T-helper 2 cell treated with Interferon-gamma antibody and Interleukin-4, amounts not matched to agents 100 ng/mL and 5 ng/mL, for 36 hours (primary cell): Measurements from ENCODE around the gene RBM14. TPM values are rescaled to one million over a fixed set of nuclear protein-coding genes. Genes with fewer than 3 reads are reported as not detected.

Experiments used
- intact Hi-C: fragments of 100-400 bp; cut with micrococcal nuclease; formaldehyde crosslinking; loops from one replicate; pipeline ENCODE4 v1.15.1; 2023
- total RNA-seq: library from RNA; stranded (reverse); gene quantifications from 2 replicates; pipeline ENCODE4 v1.2.3, GENCODE V29; 2022

The RBM14 gene
- total RNA-seq, 1 donor from 2014 or later, result 178 TPM

GRCh38 chr11:66628061-66628603 is 11.7 kb downstream of the RBM14 start:
- intact Hi-C loops, result no loop called here

GRCh38 chr11:66629356-66629755 is 12.9 kb downstream of the RBM14 start:
- intact Hi-C loops, result no loop called here

GRCh38 chr11:66631883-66632282 is 15.5 kb downstream of the RBM14 start:
- intact Hi-C loops, result no loop called here

- intact Hi-C loops, result no loop called here
These were observed 16.5 kb downstream of the RBM14 start for GRCh38 chr11:66632952-66633351.

- intact Hi-C loops, result no loop called here
These were observed 20.0 kb downstream of the RBM14 start for GRCh38 chr11:66636411-66636810.

GRCh38 chr11:66637557-66638176 is 21.2 kb downstream of the RBM14 start:
- intact Hi-C loops, result loop anchor here (1.0 to 2.0 kb wide), 3 partner anchors 21 to 45 kb away; partner anchors contain the start of genes CCDC87, CCS, RBM14 and RBM4B

- intact Hi-C loops, result loop anchor here (1.0 to 2.0 kb wide), 3 partner anchors 22 to 46 kb away; partner anchors contain the start of genes CCDC87, CCS, RBM14 and RBM4B
These were observed 22.0 kb downstream of the RBM14 start, which contains the start of gene RBM4 for GRCh38 chr11:66638177-66639065. RBM4 (plus strand) TSS chr11:66638703; CDS start chr11:66639712, 1,009 bp downstream.

- intact Hi-C loops, result loop anchor here (2.0 kb wide), 1 partner anchor 46 kb away; the partner anchor contains the start of genes CCDC87 and CCS
These were observed 22.8 kb downstream of the RBM14 start for GRCh38 chr11:66639066-66639813.

GRCh38 chr11:66639814-66640340 is 23.4 kb downstream of the RBM14 start:
- intact Hi-C loops, result loop anchor here (2.0 kb wide), 1 partner anchor 47 kb away; the partner anchor contains the start of genes CCDC87 and CCS

GRCh38 chr11:66641834-66642233 is 25.4 kb downstream of the RBM14 start:
- intact Hi-C loops, result no loop called here

GRCh38 chr11:66643745-66644437 is 27.5 kb downstream of the RBM14 start:
- intact Hi-C loops, result no loop called here

- intact Hi-C loops, result no loop called here
These were observed 30.4 kb downstream of the RBM14 start for GRCh38 chr11:66646828-66647227.

GRCh38 chr11:66649903-66650302 is 33.5 kb downstream of the RBM14 start:
- intact Hi-C loops, result no loop called here

GRCh38 chr11:66651016-66651415 is 34.6 kb downstream of the RBM14 start:
- intact Hi-C loops, result no loop called here

- intact Hi-C loops, result no loop called here
These were observed 36.2 kb downstream of the RBM14 start for GRCh38 chr11:66652651-66653050.

GRCh38 chr11:66653123-66653522 is 36.7 kb downstream of the RBM14 start:
- intact Hi-C loops, result no loop called here

GRCh38 chr11:66659763-66660162 is 43.3 kb downstream of the RBM14 start:
- intact Hi-C loops, result no loop called here

- intact Hi-C loops, result no loop called here
These were observed 47.4 kb downstream of the RBM14 start for GRCh38 chr11:66663741-66664296.

- intact Hi-C loops, result no loop called here
These were observed 48.9 kb downstream of the RBM14 start for GRCh38 chr11:66665369-66665768.

GRCh38 chr11:66670816-66671215 is 54.4 kb downstream of the RBM14 start:
- intact Hi-C loops, result no loop called here
